NCI-H2196 treated with DMSO at 0.1 percent for 48 hours (cell line): ENCODE data around the gene ARHGAP24.
"Not testable (repeated sequence)": the region's sequence is repeated elsewhere in the genome, so short reads cannot be mapped to it uniquely, and the experiment has no call there.

ENCODE experiments used
- DNase-seq: peaks from one replicate; lab custom pipeline; 2025; ENCODE audit not compliant: unreplicated experiment; lab: John Stamatoyannopoulos, UW

The ARHGAP24 gene

DNA sequence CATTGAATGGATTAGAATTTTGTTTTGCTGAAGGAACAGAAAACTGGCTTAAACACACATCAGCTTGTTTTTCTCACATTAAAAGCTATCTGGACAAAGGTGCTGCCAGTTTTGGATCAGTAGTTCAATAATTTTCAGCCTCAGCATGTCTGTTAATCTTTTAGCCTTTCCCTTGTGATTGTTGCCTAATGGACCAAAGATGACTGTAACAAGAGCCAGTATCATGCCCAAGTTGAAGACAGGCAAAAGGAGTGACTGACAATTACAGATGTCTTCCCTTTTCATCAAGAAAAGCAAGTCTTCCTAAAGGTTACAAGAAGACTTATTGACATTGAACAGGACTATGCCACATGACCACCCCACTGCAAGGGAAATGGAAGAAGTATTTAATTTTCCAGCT is 465.2 kb downstream of the ARHGAP24 start:
- no peak for DNase-seq

- DNase-seq, result no peak
Observed at GRCh38 chr4:85942107-85942506, 467.2 kb downstream of the ARHGAP24 start.

DNA sequence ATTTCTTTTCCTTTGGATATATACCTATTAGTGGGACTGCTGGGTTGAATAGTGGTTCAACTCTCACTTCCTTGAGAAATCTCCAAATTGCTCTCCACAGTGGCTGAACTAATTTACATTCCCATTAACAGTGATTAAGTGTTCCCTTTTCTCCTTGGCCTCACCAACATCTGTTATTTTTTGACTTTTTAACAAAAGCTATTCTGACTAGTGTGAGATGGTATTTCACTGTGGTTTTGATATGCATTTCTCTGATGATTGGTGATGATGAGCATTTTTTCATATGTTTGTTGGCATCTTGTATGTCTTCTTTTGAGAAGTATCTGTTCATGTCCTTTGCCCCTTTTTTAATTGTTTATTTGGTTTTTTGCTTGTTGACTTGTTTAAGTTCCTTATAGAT is 471.9 kb downstream of the ARHGAP24 start:
- no peak for DNase-seq

GRCh38 chr4:85951099-85951498 is 476.1 kb downstream of the ARHGAP24 start:
- DNase-seq, result no peak

- no peak for DNase-seq
Observed at GRCh38 chr4:85952528-85952927, 477.6 kb downstream of the ARHGAP24 start.

- DNase-seq, result no peak
Observed at GRCh38 chr4:85952972-85953650, 478.2 kb downstream of the ARHGAP24 start.

GRCh38 chr4:85953651-85954018 is 478.7 kb downstream of the ARHGAP24 start:
- DNase-seq, result no peak

DNA sequence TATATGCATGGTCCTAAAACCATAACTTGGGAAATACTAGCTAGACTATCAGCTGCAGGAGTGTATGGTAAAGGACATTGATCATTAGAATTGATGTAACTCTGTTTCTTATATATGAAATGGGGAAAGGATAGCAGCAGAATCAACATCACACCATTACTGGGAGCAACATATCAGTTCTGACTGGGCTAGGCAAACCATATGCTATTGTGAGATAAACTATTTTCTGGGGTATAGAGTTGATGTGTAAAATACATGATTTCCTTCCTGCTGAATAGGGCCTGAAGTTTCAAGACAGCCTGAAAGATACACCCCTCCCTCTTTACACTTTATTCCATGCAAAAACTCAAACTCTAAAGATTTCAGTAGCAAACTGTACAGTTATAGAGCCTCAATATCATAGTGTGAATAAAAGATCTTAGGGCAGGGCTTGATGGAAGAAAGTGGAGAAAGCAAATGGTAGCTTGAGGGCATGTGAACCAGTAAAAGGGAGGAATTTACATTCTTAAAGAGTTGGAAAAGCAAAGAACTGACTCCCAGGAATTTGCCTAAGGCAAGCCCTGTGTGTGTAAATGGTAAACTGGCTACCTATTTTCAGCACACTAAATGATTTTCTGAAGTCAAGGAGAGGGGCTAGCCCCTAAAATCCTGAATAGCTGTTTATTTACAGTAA is 480.8 kb downstream of the ARHGAP24 start:
- DNase-seq, result no peak

- no peak for DNase-seq
Observed at GRCh38 chr4:85956293-85956945, 481.5 kb downstream of the ARHGAP24 start.

GRCh38 chr4:85961887-85962286 is 486.9 kb downstream of the ARHGAP24 start:
- DNase-seq, result no peak

DNA sequence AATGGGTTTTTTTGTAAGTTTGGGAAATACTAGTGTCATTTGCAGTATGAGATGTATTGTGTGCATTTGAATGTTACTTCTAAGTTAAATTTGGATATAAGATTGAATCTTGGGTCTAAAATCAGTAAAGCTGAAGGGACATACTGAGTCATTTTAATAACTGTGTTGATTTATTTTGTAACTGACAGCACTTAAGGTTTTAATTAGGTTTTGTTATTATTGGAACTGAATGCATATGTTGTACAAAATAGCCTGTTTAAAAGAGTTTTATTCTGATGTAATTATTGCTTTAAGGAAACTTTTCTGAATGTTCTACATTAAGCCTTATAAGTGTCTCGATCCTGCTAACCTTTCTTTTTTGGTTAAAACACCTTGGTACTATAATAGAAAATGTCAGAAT is 488.3 kb downstream of the ARHGAP24 start:
- no peak for DNase-seq

DNA sequence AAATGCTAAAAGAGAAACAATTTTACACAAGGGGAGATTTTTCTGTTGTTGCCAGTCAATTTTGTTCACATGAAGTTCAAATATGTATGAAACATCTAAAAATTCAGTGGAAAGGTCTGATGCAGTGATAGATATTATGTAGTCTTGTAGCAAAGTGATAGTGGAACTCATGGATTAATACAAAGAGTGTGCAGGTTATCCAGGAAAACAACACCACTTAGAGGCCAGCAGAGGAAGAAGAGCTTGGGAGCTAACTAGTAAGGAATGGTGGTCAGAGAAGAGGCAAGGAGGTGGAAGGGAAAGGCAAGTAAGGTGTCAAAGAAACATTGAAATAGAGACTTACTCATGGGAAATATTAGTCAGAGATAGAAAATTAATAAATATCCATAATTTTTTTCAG is 489.3 kb downstream of the ARHGAP24 start:
- no peak for DNase-seq

DNA sequence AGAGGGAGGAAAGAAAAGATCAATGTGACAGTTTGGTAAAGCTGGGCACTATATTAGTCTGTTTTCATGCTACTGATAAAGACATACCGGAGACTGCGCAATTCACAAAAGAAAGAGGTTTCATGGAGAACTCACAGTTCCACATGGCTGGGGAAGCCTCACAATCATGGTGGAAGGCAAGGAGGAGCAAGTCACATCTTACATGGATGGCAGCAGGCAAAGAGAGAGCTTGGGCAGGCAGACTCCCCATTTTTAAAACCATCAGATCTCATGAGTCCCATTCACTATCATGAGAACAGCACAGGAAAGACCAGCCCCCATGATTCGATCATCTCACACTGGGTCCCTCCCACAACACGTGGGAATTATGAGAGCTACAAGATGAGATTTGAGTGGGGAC is 490.1 kb downstream of the ARHGAP24 start:
- DNase-seq, result not testable (repeated sequence)

GRCh38 chr4:85965529-85965928 is 490.6 kb downstream of the ARHGAP24 start:
- DNase-seq, result no peak

GRCh38 chr4:85966373-85966772 is 491.4 kb downstream of the ARHGAP24 start:
- DNase-seq, result no peak

GRCh38 chr4:85967872-85968271 is 492.9 kb downstream of the ARHGAP24 start:
- DNase-seq, result no peak

DNA sequence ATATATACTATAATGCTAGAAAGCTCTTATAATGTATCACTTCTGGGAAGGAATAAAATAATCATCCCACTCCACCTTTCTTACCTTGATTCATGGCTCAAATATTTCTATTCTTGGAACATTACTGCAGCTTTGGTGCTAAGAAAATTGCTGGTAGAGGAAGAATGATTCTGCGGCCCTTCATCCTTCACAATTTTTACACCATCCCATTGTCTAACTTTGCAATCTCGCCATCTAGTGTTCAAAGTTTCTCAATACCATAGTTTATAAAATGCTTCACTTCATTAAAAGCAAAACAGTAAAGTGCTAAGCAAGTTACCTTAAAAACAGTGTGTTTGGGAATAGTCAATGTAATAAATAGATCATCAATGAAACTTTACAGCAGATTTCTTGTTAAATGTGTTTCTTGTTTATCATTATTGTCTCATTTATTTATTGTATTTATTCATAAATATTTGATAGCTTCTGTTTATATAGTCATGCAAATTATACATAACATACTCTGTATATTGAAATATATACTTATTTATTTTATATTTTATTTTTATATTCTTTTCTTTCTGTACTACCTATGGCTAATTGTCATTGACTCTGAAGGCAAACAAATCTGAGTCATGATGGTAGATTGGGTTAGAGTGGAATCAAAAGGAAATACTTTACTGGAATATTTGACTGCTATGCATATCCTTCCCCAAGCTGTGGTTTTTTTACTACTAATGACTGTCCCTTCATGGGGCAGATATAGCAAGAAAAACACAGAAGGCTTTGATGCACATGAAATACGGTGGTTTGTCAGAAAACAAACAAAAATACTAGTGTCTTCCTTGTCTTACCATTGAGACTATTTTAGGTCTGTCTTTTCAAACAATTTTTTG is 494.2 kb downstream of the ARHGAP24 start:
- peak; percentile 7 for DNase-seq

DNA sequence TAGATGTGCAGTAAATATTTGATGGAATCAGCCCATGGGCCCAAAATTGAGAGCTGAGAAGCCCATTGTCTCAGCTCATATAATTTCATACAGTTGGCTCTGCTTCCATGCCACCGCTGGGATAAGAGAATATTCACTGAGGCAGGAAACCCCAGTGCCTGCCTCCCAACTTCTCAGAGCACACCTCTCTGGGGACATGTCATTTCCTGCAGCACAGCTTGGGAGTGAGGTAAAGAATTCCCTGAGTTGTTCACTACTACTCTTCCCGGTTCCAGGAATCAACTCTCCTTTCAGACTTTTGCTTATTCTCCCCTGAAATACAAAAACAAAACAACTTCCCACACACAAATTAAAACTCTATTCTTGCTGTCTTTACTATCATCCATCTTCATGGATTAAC is 495.6 kb downstream of the ARHGAP24 start:
- no peak for DNase-seq

DNA sequence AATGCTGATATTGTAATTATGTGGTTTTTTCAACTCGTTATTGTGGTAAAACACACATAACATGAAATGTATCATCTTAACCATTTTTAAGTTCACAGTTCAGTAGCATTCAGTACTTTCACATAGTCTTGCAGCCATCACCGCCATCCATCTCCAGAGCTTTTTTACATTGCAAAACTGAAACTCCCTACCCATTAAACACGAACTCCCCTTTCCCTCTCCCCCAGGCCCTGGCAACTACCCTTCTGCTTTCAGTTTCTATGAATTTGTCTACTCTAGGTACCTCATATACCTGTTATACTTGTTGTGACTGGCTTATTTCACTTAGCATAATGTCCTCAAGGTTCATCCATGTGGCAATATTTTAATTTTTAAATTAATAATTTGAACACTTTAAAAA is 504.3 kb downstream of the ARHGAP24 start:
- DNase-seq, result no peak

GRCh38 chr4:85986266-85986665 is 511.3 kb downstream of the ARHGAP24 start:
- no peak for DNase-seq

DNA sequence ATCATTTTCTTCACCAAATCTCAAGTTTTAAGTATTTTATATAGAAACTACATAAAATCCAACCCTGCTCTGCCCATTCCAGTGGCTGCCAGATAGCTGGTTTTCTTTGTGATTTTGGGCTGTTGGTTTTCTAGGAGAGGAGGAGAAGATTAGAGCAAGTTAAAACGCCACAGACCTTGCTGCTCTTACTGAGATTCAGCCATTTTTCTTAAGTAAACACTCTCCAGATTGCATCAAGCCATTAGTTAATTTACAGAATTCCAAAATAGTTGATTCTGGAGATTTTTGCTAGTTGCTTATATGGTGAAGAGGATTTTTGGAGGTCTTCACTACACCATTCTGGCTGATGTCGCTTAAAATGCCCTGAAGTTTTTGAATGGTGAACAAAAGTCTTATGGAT is 518.7 kb downstream of the ARHGAP24 start:
- no peak for DNase-seq
